RWPE2 (cell line): ENCODE results near the gene ZBTB20.
"Not testable (repeated sequence)": the region's sequence is repeated elsewhere in the genome, so short reads cannot be mapped to it uniquely, and the experiment has no call there.

ENCODE experiments used
- ATAC-seq: fragments of 200-7000 bp; cut with Tn5 transposase; 3 replicates; pipeline ENCODE4 v1.9.1; 2021; ENCODE audit warnings: low read depth
- DNase-seq: peaks from one replicate; pipeline ENCODE4 v3.0.0-alpha.2; 2020; ENCODE audit warnings: low spot score
- H3K27ac ChIP-seq: fragments of 450-650 bp; 2 replicates; pipeline ENCODE4 v1.5.1; 2017; ENCODE audit warnings: mild to moderate bottlenecking; ENCODE audit not compliant: poor library complexity, severe bottlenecking
- H3K27me3 ChIP-seq: fragments of 250-450 bp; sonication (Bioruptor Pico); 2 replicates; pipeline ENCODE4 v1.5.1; 2021; ENCODE audit warnings: mild to moderate bottlenecking, moderate library complexity; ENCODE audit not compliant: insufficient read depth, poor library complexity, severe bottlenecking
- H3K36me3 ChIP-seq: fragments of 250-450 bp; sonication (Bioruptor Pico); 2 replicates; pipeline ENCODE4 v1.5.1; 2020; ENCODE audit warnings: low read depth, mild to moderate bottlenecking, moderate library complexity
- H3K4me1 ChIP-seq: fragments of 250-450 bp; sonication (Bioruptor Pico); 2 replicates; pipeline ENCODE4 v1.5.1; 2021; ENCODE audit warnings: mild to moderate bottlenecking, moderate library complexity; ENCODE audit not compliant: insufficient read depth, poor library complexity, severe bottlenecking
- H3K4me3 ChIP-seq: fragments of 250-450 bp; sonication (Bioruptor Pico); 2 replicates; pipeline ENCODE4 v1.5.1; 2021; ENCODE audit warnings: mild to moderate bottlenecking, moderate library complexity; ENCODE audit not compliant: severe bottlenecking
- H3K9me3 ChIP-seq: fragments of 250-450 bp; sonication (Bioruptor Pico); 2 replicates; pipeline ENCODE4 v1.5.1; 2021; ENCODE audit warnings: mild to moderate bottlenecking, moderate library complexity; ENCODE audit not compliant: severe bottlenecking
- CTCF ChIP-seq: fragments of 450-650 bp; IDR thresholded peaks from one replicate; pipeline ENCODE4 v1.5.1; 2017; ENCODE audit warnings: mild to moderate bottlenecking, moderate library complexity; ENCODE audit not compliant: poor library complexity, severe bottlenecking

The ZBTB20 gene

DNA sequence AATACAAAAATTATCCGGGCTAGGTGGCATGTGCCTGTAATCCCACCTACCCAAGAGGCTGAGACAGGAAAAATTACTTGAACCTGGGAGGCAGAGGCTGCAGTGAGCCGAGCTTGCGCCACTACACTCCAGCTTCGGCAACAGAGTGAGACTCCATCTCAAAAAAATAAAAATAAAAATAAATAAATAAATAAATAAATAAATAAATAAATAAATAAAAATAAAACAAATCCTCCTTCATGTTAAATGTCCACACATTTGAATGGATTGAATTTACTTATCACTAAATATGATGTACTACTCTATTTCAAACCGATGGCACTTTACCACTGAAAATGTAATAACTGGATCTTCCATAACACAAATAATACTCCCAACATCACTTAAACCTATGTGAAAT is 36.3 kb downstream of the ZBTB20 start:
- H3K36me3 ChIP-seq: no peaks in the 10 kb centered on the region
- no peak overlapping the region for H3K4me3 ChIP-seq
- no peak for DNase-seq
- no peak for ATAC-seq
- no peaks in the 10 kb centered on the region for H3K9me3 ChIP-seq
- TF ChIP-seq CTCF: no peak
- no peaks in the 10 kb centered on the region for H3K4me1 ChIP-seq
- no peak overlapping the region for H3K27ac ChIP-seq
- no peaks in the 10 kb centered on the region for H3K27me3 ChIP-seq

GRCh38 chr3:115110066-115110465 is 37.0 kb downstream of the ZBTB20 start:
- not testable (repeated sequence) for DNase-seq, H3K4me3 ChIP-seq, ATAC-seq

GRCh38 chr3:115108614-115109013 is 38.5 kb downstream of the ZBTB20 start:
- DNase-seq (no peak), ATAC-seq (no peak)
- Histone ChIP-seq H3K9me3 (no peaks in the 10 kb centered on the region), H3K4me3 (no peak overlapping the region), H3K4me1 (no peaks in the 10 kb centered on the region), H3K36me3 (no peaks in the 10 kb centered on the region), H3K27ac (no peak overlapping the region), H3K27me3 (no peaks in the 10 kb centered on the region)
- TF ChIP-seq CTCF: no peak

More at GRCh38 chr3:115110066-115110465, 37.0 kb downstream of the ZBTB20 start:
- H3K27ac ChIP-seq, H3K27me3 ChIP-seq, H3K36me3 ChIP-seq, H3K4me1 ChIP-seq, H3K9me3 ChIP-seq: not testable (repeated sequence)

DNA sequence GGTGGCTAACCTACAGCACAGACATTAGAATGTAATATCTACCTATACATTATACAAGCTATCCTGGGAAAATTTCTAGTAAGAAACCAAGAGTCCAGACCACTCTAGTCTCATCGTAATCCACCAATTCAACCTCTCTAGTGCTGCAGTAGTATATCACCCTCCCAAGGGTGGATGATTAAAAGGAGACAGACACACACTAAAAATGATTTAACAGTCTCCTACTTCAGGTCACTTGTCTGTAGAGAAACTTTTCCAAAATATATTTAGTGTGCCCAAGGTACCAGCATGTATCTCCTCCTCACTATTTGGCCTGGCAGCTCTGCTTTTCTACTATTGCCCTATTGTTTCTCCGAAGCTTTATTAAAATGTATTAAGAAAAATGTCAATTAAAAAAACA is 45.0 kb downstream of the ZBTB20 start:
- ATAC-seq (no peak), DNase-seq (no peak)
- Histone ChIP-seq H3K27ac (no peak overlapping the region), H3K36me3 (no peaks in the 10 kb centered on the region), H3K9me3 (no peaks in the 10 kb centered on the region), H3K4me3 (no peak overlapping the region), H3K4me1 (no peaks in the 10 kb centered on the region), H3K27me3 (no peaks in the 10 kb centered on the region)
- TF ChIP-seq CTCF: no peak

DNA sequence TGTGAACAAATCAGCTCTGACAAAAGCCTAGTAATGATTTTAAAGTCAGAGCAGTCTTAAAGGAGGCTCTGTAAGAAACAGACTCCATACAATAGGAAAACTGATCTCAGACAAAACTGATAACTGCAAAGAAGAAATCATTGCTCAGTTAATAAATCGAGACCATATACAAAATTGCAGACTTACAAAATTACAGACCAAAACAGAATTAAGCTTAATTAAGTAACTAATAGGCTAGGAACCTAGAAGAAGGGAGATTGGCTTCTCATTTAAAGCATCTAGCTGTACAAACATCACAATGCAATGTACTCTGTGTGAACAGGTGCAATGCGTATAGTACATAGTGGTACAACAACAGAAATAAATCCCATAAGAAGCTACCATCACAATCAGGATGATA is 46.3 kb downstream of the ZBTB20 start:
- Histone ChIP-seq H3K27ac (no peak overlapping the region), H3K27me3 (no peaks in the 10 kb centered on the region), H3K4me3 (no peak overlapping the region), H3K36me3 (no peaks in the 10 kb centered on the region), H3K9me3 (no peaks in the 10 kb centered on the region), H3K4me1 (no peaks in the 10 kb centered on the region)
- TF ChIP-seq CTCF: no peak
- DNase-seq (no peak), ATAC-seq (no peak)
